HEK293T (cell line): ENCODE data around the gene PTCH2.

Experiments
- CTCF ChIA-PET: fragments of 350-600 bp; formaldehyde crosslinking; extraction: SDS; loops from one replicate; lab custom pipeline; 2021; ENCODE audit warnings: antibody characterized with exemption, inconsistent platforms; lab: Yijun Ruan, JAX
- POLR2A ChIA-PET: fragments of 350-600 bp; formaldehyde crosslinking; extraction: SDS; loops from one replicate; lab custom pipeline; 2020; ENCODE audit warnings: antibody characterized with exemption, inconsistent platforms; lab: Yijun Ruan, JAX
- DNase-seq: peaks from one replicate; pipeline ENCODE4 v3.0.0; 2012; ENCODE audit warnings: mixed read lengths; ENCODE audit errors: extremely low spot score
- ARNT ChIP-seq: fragments of 450-650 bp; IDR thresholded peaks from 2 replicates; pipeline ENCODE4 v1.6.1; 2017; ENCODE audit warnings: mild to moderate bottlenecking
- BHLHE40 ChIP-seq: fragments of 450-650 bp; IDR thresholded peaks from 2 replicates; pipeline ENCODE4 v1.6.1; 2016; ENCODE audit warnings: mild to moderate bottlenecking, moderate library complexity, borderline replicate concordance
- CTBP1 ChIP-seq: fragments of 450-650 bp; IDR thresholded peaks from 2 replicates; pipeline ENCODE4 v1.6.1; 2016; ENCODE audit warnings: borderline replicate concordance
- ELF4 ChIP-seq: fragments of 450-650 bp; IDR thresholded peaks from 2 replicates; pipeline ENCODE4 v1.6.1; 2017; ENCODE audit warnings: antibody characterized with exemption
- FOXA1 ChIP-seq: fragments of 450-650 bp; IDR thresholded peaks from 2 replicates; pipeline ENCODE4 v1.6.1; 2016; ENCODE audit warnings: mild to moderate bottlenecking
- FOXK2 ChIP-seq: fragments of 450-650 bp; IDR thresholded peaks from 2 replicates; pipeline ENCODE4 v1.6.1; 2016; ENCODE audit warnings: mild to moderate bottlenecking
- FOXM1 ChIP-seq: fragments of 450-650 bp; IDR thresholded peaks from 2 replicates; pipeline ENCODE4 v1.6.1; 2017; ENCODE audit warnings: mild to moderate bottlenecking, borderline replicate concordance
- HDGF ChIP-seq: fragments of 450-650 bp; IDR thresholded peaks from 2 replicates; pipeline ENCODE4 v1.6.1; 2017; ENCODE audit warnings: antibody characterized with exemption, borderline replicate concordance
- L3MBTL2 ChIP-seq: fragments of 450-650 bp; conservative IDR thresholded peaks from 2 replicates; pipeline ENCODE4 v1.6.1; 2016; ENCODE audit warnings: mild to moderate bottlenecking
- LEF1 ChIP-seq: fragments of 450-650 bp; IDR thresholded peaks from 2 replicates; pipeline ENCODE4 v1.6.1; 2017; ENCODE audit warnings: mild to moderate bottlenecking, borderline replicate concordance
- NFRKB ChIP-seq: fragments of 450-650 bp; IDR thresholded peaks from 2 replicates; pipeline ENCODE4 v1.6.1; 2016; ENCODE audit warnings: mild to moderate bottlenecking, moderate library complexity
- PKNOX1 ChIP-seq: fragments of 450-650 bp; IDR thresholded peaks from 2 replicates; pipeline ENCODE4 v1.6.1; 2016
- SP1 ChIP-seq: fragments of 450-650 bp; IDR thresholded peaks from 2 replicates; pipeline ENCODE4 v1.6.1; 2017
- SUZ12 ChIP-seq: fragments of 450-650 bp; IDR thresholded peaks from 2 replicates; pipeline ENCODE4 v1.6.1; 2016; ENCODE audit warnings: mild to moderate bottlenecking
- TARDBP ChIP-seq: fragments of 450-650 bp; IDR thresholded peaks from 2 replicates; pipeline ENCODE4 v1.6.1; 2016
- ZNF384 ChIP-seq: fragments of 450-650 bp; IDR thresholded peaks from 2 replicates; pipeline ENCODE4 v1.6.1; 2016

The PTCH2 gene

DNA sequence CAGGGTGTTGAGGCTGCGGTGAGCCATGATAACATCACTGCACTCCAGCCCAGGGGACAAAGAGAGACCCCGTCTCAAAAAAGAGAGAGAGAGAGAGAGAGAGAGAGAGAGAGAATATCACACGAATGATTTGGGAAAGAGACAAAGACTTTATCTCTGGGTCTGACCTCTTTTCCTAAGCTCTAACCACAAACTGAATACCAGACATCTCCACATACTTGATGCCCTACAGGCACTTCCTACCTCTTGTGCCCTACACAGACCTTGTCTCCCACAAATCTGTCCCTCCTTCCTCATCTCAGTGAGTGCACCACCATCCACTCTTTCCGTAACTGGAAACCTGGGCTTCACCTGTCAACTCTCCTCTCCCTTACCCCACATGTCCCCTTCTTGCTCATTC, 27.0 kb upstream of the PTCH2 start:
- ChIA-PET CTCF (no interaction called here), POLR2A (no interaction called here)
- TF ChIP-seq ZNF384 (no peak), SUZ12 (no peak), BHLHE40 (no peak), L3MBTL2 (no peak), TARDBP (no peak), FOXA1 (no peak), NFRKB (no peak), PKNOX1 (no peak), ARNT (no peak), CTBP1 (no peak), SP1 (no peak), FOXK2 (no peak), ELF4 (no peak), FOXM1 (no peak)
- DNase-seq = no peak

DNA sequence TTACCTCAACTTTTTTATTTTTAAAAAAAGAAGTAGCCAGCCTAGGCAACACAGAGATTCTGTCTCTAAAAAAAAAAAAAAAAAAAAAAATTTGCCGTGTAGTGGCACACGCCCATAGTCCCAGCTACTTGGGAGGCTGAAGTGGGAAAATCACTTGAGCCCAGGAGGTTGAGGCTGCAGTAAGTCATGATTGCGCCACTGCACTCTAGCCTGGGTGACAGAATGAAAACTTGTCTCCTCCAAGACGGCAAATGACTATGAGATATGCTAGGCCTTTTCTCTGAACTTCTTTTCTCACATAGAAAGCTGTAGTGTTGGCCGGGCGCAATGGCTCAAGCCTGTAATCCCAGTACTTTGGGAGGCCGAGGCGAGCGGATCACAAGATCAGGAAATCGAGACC, 24.7 kb upstream of the PTCH2 start:
- no peak for DNase-seq
- POLR2A ChIA-PET = no interaction called here
- CTCF ChIA-PET = no interaction called here
- no peak for TF ChIP-seq L3MBTL2
- no peak for TF ChIP-seq FOXM1
- no peak for TF ChIP-seq SUZ12

DNA sequence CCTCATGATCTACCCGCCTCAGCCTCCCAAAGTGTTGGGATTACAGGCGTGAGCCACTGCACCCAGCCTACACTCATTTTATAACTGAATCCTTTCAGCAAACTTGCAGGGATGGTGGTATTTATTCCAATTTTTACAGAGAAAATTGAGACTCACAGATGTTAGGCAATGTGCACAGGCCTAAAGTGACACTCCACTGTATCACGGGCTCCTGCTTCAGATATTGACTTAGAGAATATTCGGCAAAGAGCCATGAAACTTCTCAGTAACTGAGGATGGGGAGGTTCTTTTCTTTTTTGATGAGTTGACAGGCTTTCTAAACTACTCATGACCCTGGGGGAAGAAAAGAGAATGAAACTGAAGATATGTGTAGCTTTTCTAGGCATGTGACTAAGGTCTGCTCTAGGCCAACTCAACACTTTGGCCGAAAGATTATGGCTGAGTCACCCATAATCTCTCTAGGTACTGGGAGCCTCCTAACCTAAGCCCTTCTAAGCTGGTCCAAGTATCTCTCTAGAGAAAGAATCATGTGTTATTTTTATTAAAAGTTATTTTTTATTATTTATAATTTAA, 19.9 kb upstream of the PTCH2 start:
- DNase-seq = no peak
- TF ChIP-seq FOXK2 = no peak
- TF ChIP-seq ZNF384 = no peak
- CTCF ChIA-PET = no interaction called here
- POLR2A ChIA-PET = no interaction called here

DNA sequence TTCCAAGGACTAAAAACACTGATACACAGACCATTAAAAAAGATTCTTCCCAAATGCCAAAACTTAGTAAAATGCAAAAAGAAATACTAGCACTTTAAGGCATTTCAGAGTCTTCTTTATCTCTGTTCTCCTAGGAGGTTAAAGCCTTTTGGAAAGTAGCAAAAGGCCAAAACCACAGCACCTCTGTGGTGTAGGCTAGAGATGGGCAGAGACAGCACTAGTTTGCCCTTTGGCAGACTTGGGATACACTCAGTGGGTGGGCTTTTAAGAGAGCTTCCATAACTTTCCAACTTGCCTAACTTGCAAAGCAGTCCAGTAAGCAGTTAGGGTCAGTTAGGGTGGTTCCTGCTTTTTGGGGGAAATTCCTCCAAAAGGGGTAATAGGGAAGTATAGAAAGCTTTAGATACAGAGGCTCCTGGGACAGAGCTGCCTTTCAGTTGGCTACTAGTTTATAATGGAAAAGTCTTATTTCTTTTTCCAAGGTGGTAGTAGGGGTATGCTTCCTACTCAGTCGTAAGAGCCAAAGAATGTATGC, 17.9 kb upstream of the PTCH2 start:
- CTCF ChIA-PET = no interaction called here
- TF ChIP-seq FOXM1 (no peak), ARNT (no peak), FOXA1 (no peak), CTBP1 (no peak), FOXK2 (no peak), LEF1 (no peak), BHLHE40 (no peak), HDGF (no peak), NFRKB (no peak), TARDBP (no peak), SP1 (no peak), PKNOX1 (no peak), ZNF384 (no peak), L3MBTL2 (no peak), SUZ12 (no peak), ELF4 (no peak)
- POLR2A ChIA-PET = interaction anchor here (1.0 to 1.6 kb wide), 2 partner anchors 8 to 42 kb away, joined by 3 to 4 read pairs; no protein-coding TSS in a partner anchor
- DNase-seq = no peak

DNA sequence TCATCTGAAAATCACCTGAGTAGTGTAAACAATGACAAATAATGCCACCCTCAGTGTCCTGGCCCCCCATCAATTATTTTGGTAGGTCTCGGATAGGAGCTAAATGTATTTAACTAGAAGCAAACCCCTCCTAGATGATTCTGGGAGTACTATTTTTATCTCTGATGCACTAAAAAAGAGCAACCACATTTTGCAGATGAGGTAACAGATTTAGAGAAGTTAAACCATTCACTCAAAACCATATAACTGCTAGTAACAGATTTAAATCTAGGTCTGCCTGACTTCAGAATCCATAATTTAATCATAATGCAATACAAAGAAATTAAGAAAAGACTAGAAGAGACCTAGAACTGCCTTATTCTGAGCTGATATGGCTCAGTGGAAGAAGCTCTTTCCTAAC, 17.3 kb upstream of the PTCH2 start:
- no peak for DNase-seq
- CTCF ChIA-PET = no interaction called here
- no peak for TF ChIP-seq ZNF384
- no peak for TF ChIP-seq TARDBP
- no peak for TF ChIP-seq PKNOX1
- POLR2A ChIA-PET = no interaction called here

GRCh38 chr1:44857446-44857845, 14.4 kb upstream of the PTCH2 start:
- CTCF ChIA-PET = no interaction called here
- no peak for TF ChIP-seq HDGF
- TF ChIP-seq FOXK2 = no peak
- TF ChIP-seq SUZ12 = no peak
- TF ChIP-seq FOXM1 = no peak
- no peak for TF ChIP-seq NFRKB
- TF ChIP-seq LEF1 = no peak
- TF ChIP-seq PKNOX1 = no peak
- no peak for TF ChIP-seq TARDBP
- no peak for DNase-seq
- POLR2A ChIA-PET = no interaction called here

- TF ChIP-seq ELF4 (no peak), ZNF384 (no peak), LEF1 (no peak), BHLHE40 (no peak), SUZ12 (no peak), PKNOX1 (no peak), TARDBP (no peak), CTBP1 (no peak), NFRKB (no peak), L3MBTL2 (no peak), HDGF (no peak), FOXK2 (no peak), SP1 (no peak), ARNT (no peak), FOXM1 (no peak), FOXA1 (no peak)
- CTCF ChIA-PET = no interaction called here
- POLR2A ChIA-PET = no interaction called here
- DNase-seq = no peak
These were observed 12.7 kb upstream of the PTCH2 start for GRCh38 chr1:44855742-44856141.
